DND-41 (cell line): Measurements from ENCODE around the gene WNT9A.

Experiments used
- CTCF ChIP-seq: IDR thresholded peaks from 2 replicates; pipeline ENCODE4 v1.5.1; 2012; ENCODE audit warnings: borderline replicate concordance, low read length, moderate library complexity, mild to moderate bottlenecking; ENCODE audit not compliant: poor library complexity, severe bottlenecking; ENCODE audit errors: extremely low read depth
- EZH2 ChIP-seq: IDR thresholded peaks from 3 replicates; pipeline ENCODE4 v1.6.1; 2012; ENCODE audit warnings: borderline replicate concordance, low read depth, mild to moderate bottlenecking, moderate library complexity, low read length, inconsistent platforms; ENCODE audit not compliant: severe bottlenecking

DNA sequence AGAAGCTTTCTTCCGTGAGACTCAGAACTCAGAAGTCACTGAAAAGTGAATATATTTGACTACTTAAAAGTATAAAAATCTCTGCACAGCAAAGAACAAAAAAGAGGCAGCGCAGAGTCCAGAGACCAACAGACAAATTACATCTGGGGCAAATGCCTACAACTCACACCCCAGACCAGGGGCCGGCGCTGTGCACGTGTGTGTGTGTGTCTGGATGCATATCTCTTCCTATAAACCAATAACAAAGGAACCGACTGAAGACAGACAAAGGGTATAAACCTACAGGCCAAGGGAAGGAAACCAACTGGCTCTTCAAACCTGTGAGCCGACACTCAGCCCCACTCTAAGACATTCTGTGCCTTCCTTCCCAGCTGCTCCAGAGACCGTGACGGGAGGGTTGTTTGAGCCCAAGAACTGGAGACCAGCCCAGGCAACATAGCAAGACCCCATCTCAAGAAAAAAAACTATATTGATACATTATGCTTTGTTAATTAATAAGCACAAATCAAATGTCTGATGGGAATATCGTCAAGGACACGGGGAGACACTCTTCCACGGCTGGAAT, 18.8 kb downstream of the WNT9A start:
- TF ChIP-seq EZH2: no peak
- TF ChIP-seq CTCF: no peak
